HG02870 (cell line): ENCODE data around the gene MRGPRE.

ENCODE experiments used
- ATAC-seq: cut with Tn5 transposase; IDR thresholded peaks from one replicate; pipeline ENCODE4 v1.9.1; 2021; ENCODE audit warnings: mild to moderate bottlenecking, moderate library complexity; ENCODE audit not compliant: unreplicated experiment

MRGPRE gene

DNA sequence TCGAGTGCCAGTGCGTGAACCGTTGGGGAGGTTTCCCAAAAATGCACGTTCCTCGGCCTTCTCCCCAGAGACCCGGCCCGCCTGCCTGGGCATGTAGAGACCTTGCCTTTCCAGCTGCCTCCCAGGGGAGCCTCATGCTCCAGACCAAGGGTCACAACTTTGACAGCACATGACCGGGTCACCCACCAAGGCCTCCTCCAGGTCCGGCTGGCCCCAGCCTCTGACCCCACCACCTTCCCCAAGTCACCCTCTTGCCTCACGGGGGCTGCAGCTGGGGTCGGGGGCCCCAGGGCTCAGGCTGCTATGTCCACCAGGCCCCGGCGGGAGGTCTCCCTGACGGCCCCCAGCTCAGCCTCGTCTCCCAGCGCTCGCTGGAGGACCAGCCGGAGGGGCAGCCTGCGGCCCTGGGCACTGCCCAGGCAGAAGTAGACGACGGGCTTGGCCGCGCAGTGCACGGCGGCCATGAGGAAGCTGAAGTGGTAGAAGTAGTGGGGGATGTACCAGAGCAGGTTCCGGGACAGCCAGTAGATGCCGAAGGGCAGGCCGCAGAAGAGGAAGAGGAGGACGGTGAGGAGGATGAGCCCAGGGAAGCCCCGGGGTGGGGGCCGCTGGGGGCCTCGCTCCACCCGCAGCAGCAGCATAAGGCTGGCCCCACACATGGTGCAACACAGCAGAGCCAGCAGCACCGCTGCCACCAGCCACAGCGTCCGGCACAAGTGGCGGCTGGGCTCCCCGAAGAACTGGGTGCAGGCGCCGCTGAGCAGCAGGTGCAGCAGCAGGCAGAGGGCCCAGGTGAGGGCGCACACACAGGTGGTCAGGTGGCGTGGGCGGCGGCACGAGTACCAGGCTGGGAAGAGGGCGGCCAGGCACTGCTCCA lies 4.4 kb downstream of the MRGPRE start:
- no peak for ATAC-seq

DNA sequence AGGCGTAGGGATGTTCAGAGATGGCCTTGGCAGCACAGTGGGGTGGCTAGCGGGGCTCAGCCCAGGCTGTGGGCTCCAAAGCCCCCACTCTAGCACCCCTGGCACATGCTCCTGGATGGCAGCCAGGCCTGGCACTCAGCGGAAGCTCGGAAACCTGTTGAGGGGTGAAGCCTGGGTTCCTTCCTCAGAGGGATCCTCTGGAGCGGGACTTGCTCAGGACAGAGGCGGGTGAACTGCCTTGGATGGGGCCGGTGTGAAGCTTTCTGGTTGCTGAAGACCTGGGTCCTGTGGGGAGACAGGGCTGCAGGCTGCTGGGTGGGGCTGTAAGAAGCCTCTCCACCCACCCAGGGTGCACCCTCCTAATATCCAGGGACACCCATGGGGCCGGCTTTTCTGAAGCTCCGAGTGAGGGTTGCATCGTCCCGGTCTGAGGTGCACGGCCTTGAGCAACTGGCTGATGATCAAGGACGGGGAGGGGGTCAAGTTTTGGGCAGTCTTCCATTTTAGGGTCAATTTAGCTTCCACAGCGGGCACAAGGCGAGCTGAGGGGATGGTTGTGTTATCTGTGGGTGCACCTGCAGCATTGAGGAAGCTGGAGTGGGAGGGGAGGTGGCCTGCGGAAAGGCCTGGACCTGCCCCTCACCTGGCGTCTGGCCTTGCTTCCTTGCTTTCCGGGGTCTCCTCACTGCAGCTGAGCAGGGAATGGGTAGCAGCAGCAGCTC lies 5.2 kb downstream of the MRGPRE start:
- ATAC-seq: no peak

- no peak for ATAC-seq
Observed at GRCh38 chr11:3225826-3226750, 6.1 kb downstream of the MRGPRE start.

DNA sequence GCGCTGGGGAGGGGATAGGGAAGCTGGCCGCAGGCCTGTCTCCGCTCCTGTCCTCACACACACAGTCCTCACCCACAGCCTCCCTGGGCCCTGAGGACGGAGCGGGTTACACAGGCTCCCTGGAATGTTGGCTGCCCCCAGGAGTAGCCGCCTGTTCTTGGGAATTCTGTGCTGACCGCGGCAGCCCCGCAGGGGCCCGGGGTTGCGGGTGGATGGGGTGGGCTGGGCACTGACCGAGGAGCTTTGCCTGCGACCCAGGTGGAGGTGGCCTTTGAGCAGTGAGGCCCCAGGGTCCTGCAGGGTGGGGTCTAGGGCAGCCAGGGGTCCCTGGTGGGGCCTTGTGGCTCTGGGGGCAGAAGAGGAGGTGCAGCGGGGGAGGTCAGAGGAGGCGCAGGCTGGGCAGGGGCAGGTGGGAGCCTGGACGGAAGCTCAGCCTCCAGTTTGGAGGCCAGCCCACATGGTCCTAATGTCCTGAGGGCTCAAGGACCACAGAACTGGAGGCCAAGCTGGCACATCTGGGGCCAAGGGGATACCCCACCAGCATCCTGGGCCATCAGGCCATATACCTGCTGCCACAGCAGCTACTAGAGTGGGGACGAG lies 7.0 kb downstream of the MRGPRE start:
- no peak for ATAC-seq

- no peak for ATAC-seq
Observed at GRCh38 chr11:3224401-3225057, 7.7 kb downstream of the MRGPRE start.

- no peak for ATAC-seq
Observed at GRCh38 chr11:3223932-3224381, 8.3 kb downstream of the MRGPRE start.

- no peak for ATAC-seq
Observed at GRCh38 chr11:3222941-3223915, 9.0 kb downstream of the MRGPRE start.

GRCh38 chr11:3222003-3222855 lies 10.0 kb downstream of the MRGPRE start:
- ATAC-seq: no peak

DNA sequence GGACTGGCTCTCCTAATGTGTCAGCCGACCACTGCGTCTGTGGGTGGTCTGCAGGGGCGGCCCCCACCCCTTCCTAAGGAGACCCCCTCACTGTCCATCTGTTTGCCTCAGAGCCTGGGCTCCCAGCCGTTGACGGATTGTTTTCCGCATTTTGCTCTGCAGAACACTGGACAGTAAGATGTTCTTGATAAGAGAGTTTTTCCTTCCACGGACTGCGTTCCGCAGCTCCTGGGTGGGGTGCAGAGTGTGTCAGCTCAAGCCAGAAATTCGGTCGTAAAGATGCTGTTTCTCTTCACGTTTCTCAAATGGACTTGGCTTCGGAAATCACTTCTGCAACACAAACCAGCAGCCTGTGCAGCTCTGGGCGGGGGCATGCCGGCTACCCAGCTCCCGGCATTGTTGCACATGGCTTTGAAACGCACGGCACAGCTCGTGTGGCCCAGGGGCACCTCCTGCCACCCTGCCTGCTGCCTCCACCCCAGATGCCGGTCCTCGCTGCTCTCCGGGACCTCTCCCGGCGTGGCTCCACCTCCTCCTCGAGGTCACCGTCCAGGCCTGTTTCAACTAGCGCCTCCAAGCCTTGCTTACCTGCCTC lies 10.7 kb downstream of the MRGPRE start:
- no peak for ATAC-seq

- no peak for ATAC-seq
Observed at GRCh38 chr11:3220521-3221407, 11.5 kb downstream of the MRGPRE start.

- no peak for ATAC-seq
Observed at GRCh38 chr11:3220101-3220500, 12.1 kb downstream of the MRGPRE start.

DNA sequence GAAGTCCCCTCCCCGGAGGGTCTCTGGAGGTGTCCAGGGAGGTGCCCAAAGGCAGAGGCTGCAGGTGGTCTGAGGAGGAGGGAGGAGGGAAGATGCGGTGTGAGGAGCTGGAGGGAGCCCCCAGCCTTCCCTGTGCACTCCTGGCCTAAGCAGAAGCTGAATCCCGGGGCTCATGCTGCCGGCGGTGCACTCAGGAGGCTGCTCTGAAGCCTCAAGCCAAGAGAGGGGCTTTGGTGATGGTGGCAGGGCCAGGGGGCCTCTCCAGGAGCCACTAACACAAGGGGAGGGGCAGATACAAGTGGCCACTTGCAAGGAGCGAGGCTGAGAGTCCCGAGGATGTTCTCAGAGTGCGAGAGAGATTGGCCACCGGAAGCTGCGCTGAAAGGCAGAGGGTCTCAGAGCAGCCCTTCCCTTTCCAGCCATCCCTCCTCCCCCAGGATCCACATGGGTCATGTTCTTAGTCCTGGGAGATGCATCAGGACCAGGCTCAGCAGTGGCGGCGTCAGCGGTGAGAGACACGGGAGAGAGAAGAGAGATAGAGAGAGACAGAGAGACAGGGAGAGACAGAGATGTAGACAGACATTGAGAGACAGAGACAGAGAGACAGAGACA lies 12.8 kb downstream of the MRGPRE start:
- no peak for ATAC-seq

DNA sequence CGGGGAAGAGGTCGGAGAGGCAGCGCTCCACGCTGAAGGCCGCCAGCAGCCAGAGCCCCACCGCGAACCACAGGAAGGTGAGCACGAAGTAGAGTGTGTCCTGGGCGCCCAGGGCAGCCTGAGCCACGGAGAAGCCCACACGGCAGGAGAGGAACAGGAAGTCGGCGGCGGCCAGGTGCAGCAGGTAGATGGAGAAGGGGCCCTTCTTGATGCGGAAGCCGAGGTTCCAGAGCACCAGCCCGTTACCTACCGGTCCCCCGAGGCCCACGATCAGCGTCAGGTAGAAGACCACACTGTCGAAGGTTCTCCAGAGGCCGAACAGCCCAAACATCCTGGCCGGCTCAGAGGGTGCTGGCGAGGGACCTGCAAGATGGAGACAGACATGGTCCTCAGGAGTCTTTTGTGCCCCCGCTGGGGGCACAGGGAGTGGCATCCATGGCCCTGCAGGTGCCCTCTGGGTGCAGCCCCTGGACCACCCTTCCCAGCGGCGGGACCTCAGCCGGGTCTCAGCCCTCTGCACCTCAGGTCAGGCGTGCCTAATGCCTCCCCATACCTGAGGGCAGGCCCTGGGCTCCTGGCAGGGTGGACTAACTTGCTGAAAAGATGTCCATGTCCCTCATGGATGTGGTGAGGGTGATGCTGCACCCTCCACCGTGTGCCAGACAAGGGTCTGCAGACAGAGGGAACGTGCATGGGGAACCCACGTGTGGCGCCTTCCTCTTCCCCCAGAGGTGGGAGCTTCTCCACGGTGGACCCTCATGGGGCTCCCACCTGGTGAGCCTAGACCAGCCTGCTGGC lies 13.5 kb downstream of the MRGPRE start, which contains the start of gene MRGPRG:
Gene MRGPRG (minus strand): TSS at position 331 of the 798 bp plus-strand sequence. CDS start 0 bp downstream, at position 331.
- ATAC-seq: no peak

GRCh38 chr11:3217818-3218482 lies 14.3 kb downstream of the MRGPRE start:
- ATAC-seq: no peak
